PC-9 (cell line): ENCODE data around the gene ASIC4. TPM values are rescaled to one million over a fixed set of nuclear protein-coding genes. Genes with fewer than 3 reads are reported as not detected.

ENCODE experiments used
- BruUV-seq: library from RNA; stranded (reverse); fragments of 400-500 nt; replicated peaks from 2 replicates; lab custom pipeline; 2021; lab: Mats Ljungman, UMichigan
- CTCF ChIA-PET: fragments of 300-600 bp; sonication (Branson Sonifier 250); formaldehyde crosslinking; loops from one replicate; lab custom pipeline; 2022; ENCODE audit warnings: antibody characterized with exemption; lab: Charles Lee
- POLR2A ChIA-PET: fragments of 300-600 bp; sonication (Branson Sonifier 250); formaldehyde crosslinking; loops from one replicate; lab custom pipeline; 2022; ENCODE audit warnings: antibody characterized with exemption; ENCODE audit not compliant: unreplicated experiment; lab: Charles Lee
- DNase-seq, 2 experiments: peaks; one replicate each; pipeline versions ENCODE4 v3.0.0 to v3.0.0-alpha.2; 2015 to 2022; ENCODE audit warnings: mixed read lengths in 1 of 2
- H2AFZ ChIP-seq: fragments of 200-600 bp; sonication (generic); 2 replicates; pipeline ENCODE4 v1.8.1; 2017; ENCODE audit warnings: antibody characterized with exemption
- H3F3A ChIP-seq: fragments of 200-600 bp; sonication (generic); 2 replicates; pipeline ENCODE4 v1.8.1; 2017; ENCODE audit warnings: antibody characterized with exemption, mild to moderate bottlenecking, low read depth; ENCODE audit not compliant: insufficient read depth
- H3K27ac ChIP-seq: fragments of 200-600 bp; sonication (generic); 2 replicates; pipeline ENCODE4 v1.6.1; 2016; ENCODE audit warnings: mixed run types
- H3K27me3 ChIP-seq: fragments of 200-600 bp; sonication (generic); 2 replicates; pipeline ENCODE4 v1.6.1; 2016; ENCODE audit warnings: low read depth, mixed run types; ENCODE audit not compliant: insufficient read depth
- H3K36me3 ChIP-seq: fragments of 200-600 bp; sonication (generic); 2 replicates; pipeline ENCODE4 v1.6.1; 2016; ENCODE audit warnings: low read depth, mixed run types
- H3K4me1 ChIP-seq: fragments of 200-600 bp; sonication (generic); replicated peaks from 2 replicates; pipeline ENCODE4 v1.6.1; 2016; ENCODE audit warnings: mixed run types; ENCODE audit not compliant: insufficient read depth
- H3K4me2 ChIP-seq: fragments of 200-600 bp; sonication (generic); 2 replicates; pipeline ENCODE4 v1.6.1; 2017; ENCODE audit warnings: mixed run types
- H3K4me3 ChIP-seq: fragments of 200-600 bp; sonication (generic); 2 replicates; pipeline ENCODE4 v1.6.1; 2016; ENCODE audit warnings: mixed run types
- H3K79me2 ChIP-seq: fragments of 200-600 bp; sonication (generic); 2 replicates; pipeline ENCODE4 v1.6.1; 2017; ENCODE audit warnings: low read depth, mixed run types
- H3K9me2 ChIP-seq: fragments of 200-600 bp; sonication (generic); 2 replicates; pipeline ENCODE4 v1.8.1; 2017; ENCODE audit warnings: mild to moderate bottlenecking; ENCODE audit not compliant: insufficient read depth
- H3K9me3 ChIP-seq: fragments of 200-600 bp; sonication (generic); 2 replicates; pipeline ENCODE4 v1.8.1; 2016; ENCODE audit warnings: low read depth; ENCODE audit not compliant: insufficient read depth
- H4K20me1 ChIP-seq: fragments of 200-600 bp; sonication (generic); 2 replicates; pipeline ENCODE4 v1.8.1; 2017; ENCODE audit not compliant: insufficient read depth
- CTCF ChIP-seq: fragments of 200-600 bp; sonication (generic); conservative IDR thresholded peaks from 2 replicates; pipeline ENCODE4 v1.6.1; 2017; ENCODE audit warnings: mixed run types, antibody characterized with exemption, mild to moderate bottlenecking, moderate library complexity
- EZH2 ChIP-seq: fragments of 200-600 bp; sonication (generic); IDR thresholded peaks from 2 replicates; pipeline ENCODE4 v1.8.0; 2017; ENCODE audit warnings: antibody characterized with exemption, low read depth
- intact Hi-C: fragments of 100-400 bp; cut with micrococcal nuclease; formaldehyde crosslinking; loops from one replicate; pipeline ENCODE4 v1.10.0; 2022; ENCODE audit not compliant: unreplicated experiment
- total RNA-seq: library from RNA; stranded (reverse); gene quantifications from 2 replicates; pipeline ENCODE4 v1.2.3, GENCODE V29; 2021

Gene ASIC4
- total RNA-seq, 1 experiment from 2014 or later = 0.22 TPM

GRCh38 chr2:219477179-219477578 lies 37.1 kb upstream of the ASIC4 start:
- Histone ChIP-seq H3K4me1 (no peaks in the 10 kb centered on the region), H3K9me2 (no peaks in the 10 kb centered on the region), H3F3A (no peaks in the 10 kb centered on the region), H4K20me1 (no peaks in the 10 kb centered on the region), H2AFZ (no peak overlapping the region), H3K27ac (no peak overlapping the region), H3K4me2 (no peak overlapping the region), H3K79me2 (no peaks in the 10 kb centered on the region), H3K4me3 (no peak overlapping the region), H3K36me3 (no peaks in the 10 kb centered on the region), H3K27me3 (no peaks in the 10 kb centered on the region), H3K9me3 (no peaks in the 10 kb centered on the region)
- no peak for DNase-seq
- intact Hi-C loops = no loop called here
- BruUV-seq = no TSS peak
- CTCF ChIA-PET = interaction anchor here (0.9 kb wide), 1 partner anchor 33 kb away, joined by 4 read pairs; no protein-coding TSS in a partner anchor
- TF ChIP-seq EZH2 = no peak
- TF ChIP-seq CTCF = no peak
- POLR2A ChIA-PET = no interaction called here

GRCh38 chr2:219477815-219478214 lies 36.5 kb upstream of the ASIC4 start:
- Histone ChIP-seq H3K4me1 (no peaks in the 10 kb centered on the region), H4K20me1 (no peaks in the 10 kb centered on the region), H3K4me3 (no peak overlapping the region), H3F3A (no peaks in the 10 kb centered on the region), H3K36me3 (no peaks in the 10 kb centered on the region), H3K9me2 (no peaks in the 10 kb centered on the region), H3K9me3 (no peaks in the 10 kb centered on the region), H3K79me2 (no peaks in the 10 kb centered on the region), H3K27ac (no peak overlapping the region), H3K27me3 (no peaks in the 10 kb centered on the region), H2AFZ (no peak overlapping the region), H3K4me2 (no peak overlapping the region)
- ChIA-PET POLR2A (interaction anchor here (0.7 kb wide), 1 partner anchor 74 kb away, joined by 3 read pairs; no protein-coding TSS in a partner anchor), CTCF (no interaction called here)
- no TSS peak for BruUV-seq
- no peak for TF ChIP-seq EZH2
- TF ChIP-seq CTCF = no peak
- intact Hi-C loops = no loop called here
- DNase-seq = no peak

- Histone ChIP-seq H3K4me3 (no peak overlapping the region), H3K4me1 (no peaks in the 10 kb centered on the region), H3K79me2 (no peaks in the 10 kb centered on the region), H4K20me1 (no peaks in the 10 kb centered on the region), H3K27me3 (no peaks in the 10 kb centered on the region), H3K9me3 (no peaks in the 10 kb centered on the region), H2AFZ (no peak overlapping the region), H3K36me3 (no peaks in the 10 kb centered on the region), H3F3A (no peaks in the 10 kb centered on the region), H3K27ac (no peak overlapping the region), H3K4me2 (no peak overlapping the region), H3K9me2 (no peaks in the 10 kb centered on the region)
- intact Hi-C loops = no loop called here
- DNase-seq = no peak
- TF ChIP-seq EZH2 (no peak), CTCF (no peak)
- POLR2A ChIA-PET = no interaction called here
- BruUV-seq = no TSS peak
- CTCF ChIA-PET = no interaction called here
These were observed 35.4 kb upstream of the ASIC4 start for GRCh38 chr2:219478916-219479315.
